HepG2 (cell line): ENCODE measurements around the gene TUBA4A. TPM values are rescaled to one million over a fixed set of nuclear protein-coding genes. Genes with fewer than 3 reads are reported as not detected.

Experiments
- AGO1 ChIP-seq: fragments of 200-400 bp; formaldehyde crosslinking; IDR thresholded peaks from 2 replicates; pipeline ENCODE4 v1.6.1; 2017; ENCODE audit warnings: mild to moderate bottlenecking, low read depth, low read length, moderate library complexity; ENCODE audit not compliant: poor library complexity, severe bottlenecking
- ATAD3A ChIP-seq: sonication (generic); formaldehyde crosslinking; IDR thresholded peaks from 2 replicates; pipeline ENCODE4 v1.4.0; 2020; ENCODE audit warnings: missing genetic modification reagents
- GMEB2 ChIP-seq: IDR thresholded peaks from 2 replicates; pipeline ENCODE4 v1.6.1; 2016; ENCODE audit warnings: missing biosample characterization, missing genetic modification reagents, low read depth
- GPBP1L1 ChIP-seq: sonication (generic); formaldehyde crosslinking; IDR thresholded peaks from 2 replicates; pipeline ENCODE4 v1.5.0; 2020; ENCODE audit warnings: mild to moderate bottlenecking, missing genetic modification reagents
- HIC2 ChIP-seq: sonication (generic); formaldehyde crosslinking; IDR thresholded peaks from 2 replicates; pipeline ENCODE4 v1.9.0; 2022; ENCODE audit warnings: low read depth, missing genetic modification reagents
- KIAA2018 ChIP-seq: sonication (generic); formaldehyde crosslinking; IDR thresholded peaks from 2 replicates; pipeline ENCODE4 v1.5.0; 2020; ENCODE audit warnings: mild to moderate bottlenecking, missing genetic modification reagents, borderline replicate concordance
- MYPOP ChIP-seq: sonication (generic); formaldehyde crosslinking; IDR thresholded peaks from 2 replicates; pipeline ENCODE4 v1.8.1; 2023; ENCODE audit warnings: mild to moderate bottlenecking, moderate library complexity, missing genetic modification reagents
- YY1 ChIP-seq: IDR thresholded peaks from 2 replicates; pipeline ENCODE4 v1.6.1; 2011; ENCODE audit warnings: low read length, low read depth, moderate library complexity, mild to moderate bottlenecking; ENCODE audit not compliant: insufficient read depth, insufficient replicate concordance
- ZFP1 ChIP-seq: IDR thresholded peaks from 2 replicates; pipeline ENCODE4 v1.6.1; 2016
- ZNF350 ChIP-seq: sonication (generic); formaldehyde crosslinking; IDR thresholded peaks from 2 replicates; pipeline ENCODE4 v1.4.0; 2020; ENCODE audit warnings: mild to moderate bottlenecking, low read depth, missing genetic modification reagents, borderline replicate concordance
- ZNF839 ChIP-seq: sonication (generic); formaldehyde crosslinking; IDR thresholded peaks from 2 replicates; pipeline ENCODE4 v1.4.0; 2020; ENCODE audit warnings: missing genetic modification reagents, mild to moderate bottlenecking, borderline replicate concordance
- polyA plus RNA-seq, 8 experiments: library from polyadenylated mRNA; depleted of rRNA in 3 of 8; stranded (reverse) in 7 of 8; unstranded in 1 of 8; fragments of >200 nt; fragmentation: Illumina TruSeq in 4 of 8; extraction: Trizol in 4 of 8; gene quantifications; 2 replicates each; pipeline versions ENCODE4 v1.2.1 to v1.2.3, GENCODE V29; 2011 to 2016; ENCODE audit warnings: low read depth in 4 of 8, missing spikeins in 1 of 8, mixed read lengths in 1 of 8; ENCODE audit not compliant: insufficient read depth in 1 of 8
- total RNA-seq, 5 experiments: library from RNA; depleted of rRNA; stranded (reverse); fragments of >200 nt; fragmentation: Illumina TruSeq; extraction: Trizol; gene quantifications; 2 replicates each; pipeline ENCODE4 v1.2.3, GENCODE V29; 2016; ENCODE audit warnings: low read depth in 1 of 5

TUBA4A gene
- total and polyA plus RNA-seq, 2 of the 13 experiments (the other 11 are each of a cell fraction or from before 2014, with no cell fraction given), result 1.3 to 12.7 TPM

GRCh38 chr2:219230059-219230540 lies 23.6 kb downstream of the TUBA4A start (continued):
- TF ChIP-seq KIAA2018 (CRISPR knock-in tag), result 0 out of 2 replicates have a peak, but pooled peaks have one; percentile 17
- TF ChIP-seq AGO1, result peak; percentile 8
- TF ChIP-seq ZNF839 (CRISPR knock-in tag), result peak; percentile 89; the same call in 1 of the 2 replicates
- no peak for TF ChIP-seq GPBP1L1
- TF ChIP-seq MYPOP (CRISPR knock-in tag), result 0 out of 2 replicates have a peak, but pooled peaks have one; percentile 8
- TF ChIP-seq GMEB2, result no peak
- TF ChIP-seq HIC2 (CRISPR knock-in tag), result no peak
- TF ChIP-seq ZFP1 (CRISPR knock-in tag), result no peak
- peak; percentile 46; the same call in 1 of the 2 replicates for TF ChIP-seq ZNF350 (CRISPR knock-in tag)
- no peak for TF ChIP-seq ATAD3A (CRISPR knock-in tag)
- no peak for TF ChIP-seq YY1
